HG03469 (cell line): ENCODE results near the gene CLDN16.

Experiments
- ATAC-seq: cut with Tn5 transposase; IDR thresholded peaks from one replicate; pipeline ENCODE4 v1.9.1; 2021; ENCODE audit warnings: mild to moderate bottlenecking, moderate library complexity, moderate number of reproducible peaks; ENCODE audit not compliant: unreplicated experiment

CLDN16 gene

GRCh38 chr3:190435618-190436017 lies 47.7 kb downstream of the CLDN16 start:
- no peak for ATAC-seq

DNA sequence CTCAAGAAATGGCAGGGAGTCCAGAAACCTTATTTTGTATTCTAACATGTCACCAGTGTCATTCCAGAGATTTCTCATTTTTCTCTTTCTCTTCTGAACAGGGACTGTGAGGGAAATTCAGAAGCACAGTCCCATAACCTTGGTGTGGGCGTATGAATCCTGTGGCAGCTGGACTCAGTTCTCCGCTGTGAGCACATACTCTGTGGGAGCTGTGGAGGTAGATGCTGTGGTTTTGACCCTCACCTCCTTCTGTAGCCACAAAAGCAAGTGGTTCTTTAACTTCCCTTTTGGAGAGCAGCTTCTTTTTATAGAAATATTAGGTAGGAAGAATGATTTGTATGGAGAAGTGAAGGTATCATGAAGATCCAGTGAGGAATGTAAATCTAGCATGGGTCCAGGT lies 48.4 kb downstream of the CLDN16 start:
- ATAC-seq: no peak

GRCh38 chr3:190442240-190442639 lies 54.3 kb downstream of the CLDN16 start:
- no peak for ATAC-seq

DNA sequence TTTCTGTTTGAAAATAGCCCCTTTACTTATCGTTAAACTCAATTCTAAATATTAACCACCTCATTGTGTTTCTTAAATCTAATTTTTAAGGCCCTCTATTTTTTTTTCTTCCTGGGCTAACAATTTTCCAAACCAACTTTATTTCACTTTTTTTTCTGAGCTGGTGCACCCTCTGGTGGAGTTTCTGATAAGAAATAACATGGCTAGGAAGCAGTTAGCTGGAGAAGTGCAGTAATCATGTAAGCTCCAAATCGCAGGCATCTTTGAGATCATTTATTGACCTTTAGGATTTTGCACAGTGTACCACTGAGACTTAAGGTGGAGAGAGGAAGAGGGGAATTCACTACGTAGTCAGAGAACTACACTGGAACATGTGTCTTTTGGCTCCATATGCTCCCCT lies 55.3 kb downstream of the CLDN16 start:
- ATAC-seq: no peak

DNA sequence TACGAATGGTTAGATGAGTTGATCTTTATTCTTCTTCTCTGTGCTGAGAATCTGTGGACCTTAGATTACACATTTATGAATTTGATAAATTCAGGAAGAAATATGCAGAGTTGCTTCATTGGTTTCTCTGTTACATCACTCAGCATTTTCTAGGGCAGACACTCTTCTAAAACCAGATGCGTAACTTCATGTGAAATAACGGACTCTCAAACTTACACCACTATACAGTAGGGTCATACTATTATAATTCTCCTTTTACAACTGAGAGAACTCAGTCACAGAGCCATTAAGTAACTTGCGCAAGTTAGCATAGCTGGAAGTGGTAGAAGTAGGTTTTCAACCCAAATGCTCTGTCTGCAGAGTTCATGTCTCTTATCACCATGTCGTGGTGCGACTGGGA lies 56.0 kb downstream of the CLDN16 start:
- ATAC-seq: no peak

DNA sequence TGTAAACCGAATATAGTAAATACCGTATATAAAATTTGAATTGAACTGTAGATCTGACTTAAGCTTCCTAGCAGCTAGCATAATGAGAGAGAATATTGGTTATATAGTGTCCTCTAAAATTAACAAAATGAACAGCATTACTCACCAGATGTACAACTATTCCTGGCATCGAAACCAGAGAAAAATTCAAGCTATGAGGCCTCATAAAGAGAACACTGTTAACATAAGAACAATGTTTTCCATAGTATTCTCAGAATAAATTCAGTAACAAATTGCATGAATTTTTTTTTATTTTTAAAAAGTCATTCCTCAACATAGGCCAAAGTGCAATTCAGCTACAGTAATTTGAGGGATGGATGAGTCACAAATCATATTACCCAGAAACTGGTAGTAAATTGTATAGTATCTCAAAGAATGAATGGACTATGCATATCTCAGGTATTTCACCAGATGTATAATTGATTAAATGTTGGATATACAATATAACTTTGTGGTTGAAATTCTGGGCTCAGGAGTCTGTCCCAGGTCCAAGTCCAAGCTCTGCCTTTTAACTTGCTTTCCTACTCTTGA lies 56.7 kb downstream of the CLDN16 start:
- ATAC-seq: no peak

DNA sequence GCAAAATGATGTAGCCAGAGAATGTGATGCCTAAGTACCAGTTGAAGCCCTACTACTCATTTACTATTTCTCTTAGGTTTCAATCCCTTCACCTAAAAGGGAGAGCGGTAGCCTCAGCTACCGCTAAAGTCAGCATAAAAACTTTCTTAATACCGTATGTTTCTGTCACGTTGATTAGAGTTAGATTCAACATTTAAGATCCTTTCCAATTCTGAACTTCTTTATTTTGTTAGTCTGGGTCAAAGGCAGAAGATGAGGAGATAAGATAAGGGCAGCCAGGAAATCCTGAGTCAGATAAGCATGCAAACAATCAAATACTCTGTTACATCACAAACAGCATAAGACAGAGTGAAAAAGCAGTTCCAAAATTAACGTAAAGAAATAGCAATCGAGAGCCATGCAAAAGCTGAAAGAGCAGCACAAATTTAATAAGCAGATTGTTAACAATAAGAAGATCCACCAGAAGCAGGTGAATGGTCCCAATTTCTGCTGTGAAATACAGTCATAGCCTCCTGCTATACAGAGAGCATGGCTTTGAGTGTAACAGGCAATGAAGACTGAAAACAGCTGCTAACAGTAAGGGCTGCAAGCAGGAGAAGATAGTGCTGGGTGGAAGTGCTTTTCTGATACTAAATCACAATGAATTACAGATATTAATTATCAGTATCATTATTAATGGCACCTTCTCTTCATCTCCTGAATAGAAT lies 58.8 kb downstream of the CLDN16 start:
- ATAC-seq: no peak

GRCh38 chr3:190448256-190448655 lies 60.3 kb downstream of the CLDN16 start:
- no peak for ATAC-seq

- no peak for ATAC-seq
Measured at GRCh38 chr3:190449801-190450200, 61.8 kb downstream of the CLDN16 start, which contains the start of gene TMEM207. Gene TMEM207, minus strand, starts transcription at chr3:190449901. Its CDS starts 92 bp downstream, at chr3:190449809.

- no peak for ATAC-seq
Measured at GRCh38 chr3:190455828-190456227, 67.9 kb downstream of the CLDN16 start.

GRCh38 chr3:190456770-190457169 lies 68.8 kb downstream of the CLDN16 start:
- ATAC-seq: no peak

GRCh38 chr3:190458040-190458439 lies 70.1 kb downstream of the CLDN16 start:
- ATAC-seq: no peak
